Sciatic nerve (tissue), 2 donors: ENCODE measurements around the gene MGST3. TPM values are rescaled to one million over a fixed set of nuclear protein-coding genes. Genes with fewer than 3 reads are reported as not detected.
"Not testable (repeated sequence)": the region's sequence is repeated elsewhere in the genome, so short reads cannot be mapped to it uniquely, and the experiment has no call there.

Source experiments
- ATAC-seq: fragments of 200-7000 bp; cut with Tn5 transposase; one replicate; pipeline ENCODE4 v1.9.1; 2020; ENCODE audit warnings: mild to moderate bottlenecking, moderate library complexity
- DNase-seq: peaks from one replicate; pipeline ENCODE4 v3.0.0-alpha.2; 2020; ENCODE audit warnings: low spot score
- intact Hi-C: fragments of 100-400 bp; cut with DNase I; formaldehyde crosslinking; loops from one replicate; pipeline ENCODE4 v1.14.2; 2022
- total RNA-seq: library from RNA; stranded (reverse); fragmentation: NEBNext Ultra II Directional; extraction: Animal tissue kit (Norgen Biotek cat#: 25700); gene quantifications from one replicate; pipeline ENCODE4 v1.2.1, GENCODE V29; 2021
- donor health status: DM: no; HTN: no; CAD: no.
- donor health status: DM: no; HTN: no; CAD: no.

Gene MGST3
- total RNA-seq, 1 donor from 2014 or later, result 142 TPM

GRCh38 chr1:165647517-165647916, 16.5 kb downstream of the MGST3 start:
- no peak for ATAC-seq
- DNase-seq, result no peak
- intact Hi-C loops, result no loop called here

- intact Hi-C loops, result no loop called here
- DNase-seq (no peak), ATAC-seq (no peak)
Measured at GRCh38 chr1:165647970-165648369, 16.9 kb downstream of the MGST3 start.

DNA sequence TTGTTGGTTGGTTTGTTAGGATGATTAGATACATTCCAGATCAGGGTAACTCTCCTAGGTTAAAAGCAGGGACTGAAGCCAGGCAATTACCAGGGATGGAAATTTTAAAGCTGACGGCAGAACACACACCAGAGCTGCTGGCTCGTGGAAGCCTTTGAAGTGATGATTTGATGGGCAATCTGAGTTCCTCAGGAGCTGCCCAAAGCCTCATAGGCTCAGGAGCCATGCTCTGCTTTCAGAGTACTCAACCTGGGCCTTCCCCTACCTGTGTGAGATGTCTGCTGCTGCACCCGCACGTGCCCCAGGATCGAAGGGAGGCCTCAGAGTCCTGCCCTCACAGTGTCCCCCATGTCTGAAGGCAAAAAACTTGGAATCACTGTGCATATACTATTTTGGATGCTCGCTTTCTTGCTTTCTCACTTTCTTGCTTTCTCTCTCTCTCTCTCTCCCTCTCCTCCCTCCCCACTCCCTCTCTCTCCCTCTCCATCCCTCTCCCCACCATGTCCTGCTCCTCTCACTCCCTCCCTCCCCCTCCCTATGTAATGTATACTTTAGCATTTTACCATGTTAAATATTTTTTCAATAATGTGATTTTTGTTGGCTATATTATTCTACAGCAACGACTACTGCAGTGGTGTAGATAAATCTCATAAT, 18.0 kb downstream of the MGST3 start:
- ATAC-seq (no peak), DNase-seq (no peak)
- intact Hi-C loops, result no loop called here

DNA sequence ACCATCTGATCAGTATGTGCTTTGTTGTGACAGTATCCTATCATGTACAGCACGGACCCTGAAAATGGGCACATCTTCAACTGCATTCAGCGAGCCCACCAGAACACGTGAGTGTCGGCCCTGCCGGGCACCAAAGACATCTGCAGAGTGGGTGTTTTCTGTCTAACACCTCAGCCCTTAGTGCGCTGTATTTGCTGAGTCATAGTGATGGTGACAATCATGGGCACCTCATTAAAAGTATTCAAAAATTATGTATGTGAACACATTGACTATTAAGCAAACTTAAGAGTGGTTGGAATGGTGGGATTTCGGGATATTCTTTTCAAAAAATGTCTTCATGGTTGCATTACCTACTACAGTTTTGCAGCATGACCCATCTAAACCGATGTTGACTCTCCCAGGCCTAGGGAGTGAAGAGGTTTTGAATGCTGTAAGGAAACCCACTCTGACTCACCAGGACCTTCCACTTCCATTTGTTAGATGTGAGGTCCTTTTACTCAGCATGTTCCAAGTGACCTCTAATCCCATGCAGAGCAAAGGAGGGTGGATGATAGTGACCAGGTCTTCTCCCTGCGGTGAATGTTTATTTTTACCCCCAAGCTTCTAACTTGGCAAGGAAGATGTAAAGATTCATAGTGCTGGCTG, 20.1 kb downstream of the MGST3 start:
- no peak for DNase-seq
- intact Hi-C loops, result no loop called here
- ATAC-seq, result no peak

- ATAC-seq, intact Hi-C loops, DNase-seq: not testable (repeated sequence)
Measured at GRCh38 chr1:165658766-165659580, 27.9 kb downstream of the MGST3 start.

DNA sequence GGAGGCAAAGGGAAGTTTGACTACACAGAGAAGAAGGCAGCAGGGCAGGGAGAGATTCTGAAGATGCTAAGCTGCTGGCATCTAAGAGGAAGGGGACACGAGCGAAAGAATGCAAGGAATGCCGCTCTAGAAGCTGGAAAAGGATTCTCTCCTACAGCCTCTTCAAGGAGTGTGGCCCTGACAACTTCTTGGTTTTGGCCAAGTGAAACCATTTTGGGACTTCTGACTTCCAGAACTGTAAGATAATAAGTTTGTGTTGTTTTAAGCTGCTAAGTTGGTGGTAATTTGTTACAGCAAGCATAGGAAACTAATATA, 28.5 kb downstream of the MGST3 start:
- DNase-seq, result no peak
- ATAC-seq, result no peak
- intact Hi-C loops, result no loop called here

DNA sequence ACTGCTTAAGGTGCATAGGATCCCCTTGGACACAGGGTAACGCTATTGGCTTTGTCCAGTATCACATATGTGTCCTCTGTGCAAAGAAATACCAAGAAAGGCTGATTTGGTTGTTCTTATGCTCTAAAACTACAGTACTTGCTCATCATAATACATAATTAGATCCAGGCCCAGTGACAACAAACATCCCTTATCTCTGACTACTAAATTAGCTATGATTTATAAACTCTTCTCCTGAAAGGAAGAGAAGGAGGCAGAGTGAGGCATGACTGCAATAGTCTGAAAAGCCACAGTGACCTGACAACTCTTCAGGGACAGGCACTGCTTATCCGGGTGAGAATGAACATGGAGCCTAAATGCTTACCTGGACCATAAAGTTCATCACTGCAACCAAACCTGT, 30.7 kb downstream of the MGST3 start:
- intact Hi-C loops, result no loop called here
- ATAC-seq, result no peak
- no peak for DNase-seq

GRCh38 chr1:165662186-165662585, 31.2 kb downstream of the MGST3 start:
- no peak for DNase-seq
- intact Hi-C loops, result no loop called here
- ATAC-seq, result no peak

- ATAC-seq (no peak), DNase-seq (no peak)
- intact Hi-C loops, result no loop called here
Measured at GRCh38 chr1:165666152-165666825, 35.3 kb downstream of the MGST3 start.

DNA sequence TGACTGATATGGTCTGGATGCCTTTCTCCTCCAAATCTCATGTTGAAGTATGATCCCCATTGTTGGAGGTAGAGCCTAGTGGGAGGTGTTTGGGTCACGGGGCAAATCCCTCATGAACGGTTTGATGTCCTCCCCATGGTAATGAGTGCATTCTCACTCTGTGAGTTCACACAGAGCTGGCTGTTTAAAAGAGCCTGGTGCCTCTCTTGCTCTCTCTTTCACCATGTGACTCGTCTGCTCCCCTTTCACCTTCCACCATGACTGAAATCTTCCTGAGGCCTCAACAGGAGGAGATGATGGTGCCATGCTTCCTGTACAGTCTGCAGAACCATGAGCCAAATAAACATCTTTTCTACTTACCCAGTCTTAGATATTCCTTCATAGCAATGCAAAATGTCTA, 37.1 kb downstream of the MGST3 start:
- intact Hi-C loops, result no loop called here
- no peak for DNase-seq
- ATAC-seq, result no peak

- intact Hi-C loops, result no loop called here
- ATAC-seq (no peak), DNase-seq (no peak)
Measured at GRCh38 chr1:165671526-165671925, 40.5 kb downstream of the MGST3 start.

DNA sequence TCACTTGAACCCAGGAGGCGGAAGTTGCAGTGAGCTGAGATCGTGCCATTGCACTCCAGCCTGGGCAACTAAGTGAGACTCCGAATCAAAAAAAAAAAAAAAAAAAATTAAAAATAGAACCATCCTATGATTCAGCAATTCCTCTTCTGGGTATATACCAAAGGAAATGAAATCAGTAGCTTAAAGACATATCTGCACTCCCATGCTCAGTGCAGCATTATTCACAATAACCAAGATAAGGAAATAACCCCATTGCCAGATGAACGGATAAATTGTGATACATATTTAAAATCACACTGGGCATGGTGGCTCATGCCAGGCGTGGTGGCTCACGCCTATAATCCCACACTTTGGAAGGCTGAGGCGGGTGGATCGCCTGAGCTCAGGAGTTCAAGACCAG, 43.6 kb downstream of the MGST3 start:
- ATAC-seq, result no peak
- DNase-seq, result no peak
- intact Hi-C loops, result no loop called here

- no peak for DNase-seq
- intact Hi-C loops, result no loop called here
- ATAC-seq, result no peak
Measured at GRCh38 chr1:165675794-165676193, 44.8 kb downstream of the MGST3 start.

DNA sequence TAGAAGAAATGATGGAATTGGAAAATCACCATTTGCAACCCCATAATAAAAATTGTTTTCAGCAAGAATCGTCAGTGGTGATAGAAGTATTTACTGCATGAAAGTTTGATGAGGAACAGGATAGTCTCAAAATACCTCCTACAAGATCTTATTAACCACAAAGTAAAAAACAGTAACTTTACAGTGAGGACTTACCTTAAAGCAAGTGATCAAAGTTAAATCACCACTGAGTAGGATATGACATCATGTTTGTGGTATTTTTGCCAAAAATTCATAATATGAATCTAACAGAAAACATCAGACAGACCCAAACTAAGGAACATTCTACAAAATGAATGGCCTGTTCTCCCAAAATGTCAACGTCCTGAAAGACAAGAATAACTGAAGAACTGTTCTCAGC, 47.5 kb downstream of the MGST3 start:
- no peak for DNase-seq
- intact Hi-C loops, result no loop called here
- no peak for ATAC-seq

DNA sequence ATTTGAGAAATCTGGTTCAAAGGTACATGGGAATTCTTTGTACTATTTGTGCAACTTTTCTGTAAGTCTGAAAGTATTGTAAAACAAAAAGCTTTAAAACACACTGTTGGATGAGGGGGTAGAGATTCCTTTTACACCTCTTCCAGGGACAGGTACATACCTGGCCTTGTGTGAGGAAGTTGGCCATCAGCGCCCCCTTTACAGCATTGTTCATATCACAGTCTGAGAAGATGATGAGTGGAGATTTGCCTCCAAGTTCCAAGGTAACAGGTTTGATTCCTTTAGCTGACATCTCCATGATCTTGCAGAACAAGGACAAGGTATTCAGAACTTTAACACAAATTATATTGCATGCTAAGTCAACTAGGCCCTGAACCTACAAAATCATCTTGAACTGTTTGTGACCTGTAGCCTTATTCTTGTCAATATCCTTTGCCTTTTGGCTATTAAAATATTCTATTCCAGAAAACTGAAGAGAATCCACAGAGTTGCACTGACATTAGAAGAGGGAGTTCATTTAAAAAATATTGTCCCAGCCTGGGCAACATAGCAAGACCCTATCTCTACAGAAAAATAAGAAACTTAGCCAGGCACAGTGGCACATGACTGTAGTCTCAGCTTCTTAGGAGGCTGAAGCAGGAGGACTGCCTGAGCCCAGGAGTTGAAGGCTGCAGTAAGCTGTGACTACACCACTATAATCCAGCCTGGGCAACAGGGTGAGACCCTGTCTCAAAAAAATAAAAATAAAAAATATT, 48.4 kb downstream of the MGST3 start:
- DNase-seq (no peak), ATAC-seq (no peak)
- intact Hi-C loops, result no loop called here

- intact Hi-C loops, result no loop called here
- no peak for DNase-seq
- no peak for ATAC-seq
Measured at GRCh38 chr1:165680303-165680702, 49.3 kb downstream of the MGST3 start.

DNA sequence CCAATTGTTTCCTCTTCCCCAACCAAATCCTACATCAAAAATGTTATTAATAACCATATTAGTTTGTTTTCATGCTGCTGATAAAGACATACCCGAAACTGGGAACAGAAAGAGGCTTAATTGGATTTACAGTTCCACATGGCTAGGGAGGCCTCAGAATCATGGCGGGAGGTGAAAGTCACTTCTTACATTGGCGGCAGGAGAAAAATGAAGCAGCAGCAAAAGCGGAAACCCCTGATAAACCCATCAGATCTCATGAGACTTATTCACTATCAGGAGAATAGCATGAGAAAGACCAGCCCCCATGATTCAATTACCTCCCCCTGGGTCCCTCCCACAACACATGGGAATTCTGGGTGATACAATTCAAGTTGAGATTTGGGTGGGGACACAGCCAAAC, 49.7 kb downstream of the MGST3 start:
- DNase-seq, intact Hi-C loops, ATAC-seq: not testable (repeated sequence)

DNA sequence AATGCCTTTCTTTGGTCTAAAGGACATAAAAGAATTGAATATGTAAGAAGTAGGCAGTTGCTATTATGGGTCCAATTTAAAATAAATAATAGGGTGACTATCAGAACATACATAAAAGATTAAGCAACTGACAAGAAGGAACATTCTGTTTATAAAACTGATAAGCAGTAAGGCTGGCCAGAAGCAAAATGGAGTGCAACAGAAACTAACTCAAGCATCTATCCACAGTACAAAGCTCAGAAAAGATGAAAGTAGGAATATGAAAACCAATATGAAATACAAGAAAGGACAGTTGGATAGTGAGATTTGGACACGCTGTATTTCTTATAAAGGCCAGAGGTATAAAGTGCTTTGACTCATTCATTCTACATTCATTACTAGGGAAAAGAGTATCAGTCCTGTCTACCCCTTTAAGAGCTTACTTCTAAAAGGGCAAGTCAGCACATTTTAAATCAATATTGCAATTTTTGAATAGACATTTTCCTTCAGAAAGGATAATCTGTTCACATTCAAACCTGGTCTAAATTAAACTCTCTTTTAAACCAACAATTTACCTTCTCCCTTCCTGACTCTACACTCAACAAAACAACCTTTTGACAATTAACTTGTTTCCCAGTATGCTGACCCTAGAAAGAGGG, 52.9 kb downstream of the MGST3 start:
- ATAC-seq, result no peak
- DNase-seq, result no peak
- intact Hi-C loops, result no loop called here
